ENCODE measurements around the gene CMC1. TPM values are rescaled to one million over a fixed set of nuclear protein-coding genes. Genes with fewer than 3 reads are reported as not detected.
A peak's percentile ranks its signal among the peaks of the same experiment; 100 is the strongest.

The CMC1 gene
- total RNA-seq, 2 donors from 2014 or later: 3.3 to 5.6 TPM

DNA sequence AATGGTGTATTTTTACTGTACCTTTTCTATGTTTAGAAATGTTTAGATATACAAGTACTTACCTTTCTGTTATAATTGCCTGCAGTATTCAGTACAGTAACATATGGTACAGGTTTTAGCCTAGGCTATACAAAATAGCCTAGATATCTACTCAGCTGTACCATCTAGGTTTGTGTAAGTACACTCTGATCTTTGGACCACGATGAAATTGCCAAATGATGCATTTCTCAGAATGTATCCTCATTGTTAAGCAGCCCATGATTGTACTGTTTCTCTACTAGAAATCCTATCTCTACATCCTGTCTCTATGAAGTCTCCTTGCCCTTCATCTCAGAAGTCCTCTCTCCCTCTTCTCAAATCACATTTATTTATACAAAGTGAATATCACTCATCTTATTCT is 74.3 kb downstream of the CMC1 start:
- DNase-seq (ENCODE audit: low spot score): no peak
- H3K27ac ChIP-seq: no peak overlapping the region
- no peak overlapping the region for H3K4me3 ChIP-seq
- no peak for TF ChIP-seq CTCF (IDR thresholded peaks at IDR 0.05)
- no peaks in the 10 kb centered on the region for H3K27me3 ChIP-seq (replicated peaks; ENCODE audit: insufficient read depth)
- no peak for ATAC-seq (ENCODE audit: insufficient number of reproducible peaks, low FRiP score, low read depth)
- no peaks in the 10 kb centered on the region for H3K9me3 ChIP-seq
- no peaks in the 10 kb centered on the region for H3K36me3 ChIP-seq
- no peaks in the 10 kb centered on the region for H3K4me1 ChIP-seq (ENCODE audit: control insufficient read depth in 1 of 2, low read depth in 2 of 2)

- no peak for TF ChIP-seq CTCF (IDR thresholded peaks at IDR 0.05)
- Histone ChIP-seq H3K4me1 (ENCODE audit: control insufficient read depth in 1 of 2, low read depth in 2 of 2) (no peaks in the 10 kb centered on the region), H3K36me3 (no peaks in the 10 kb centered on the region), H3K4me3 (no peak overlapping the region), H3K27me3 (replicated peaks; ENCODE audit: insufficient read depth) (no peaks in the 10 kb centered on the region), H3K9me3 (no peaks in the 10 kb centered on the region), H3K27ac (no peak overlapping the region)
- ATAC-seq (ENCODE audit: insufficient number of reproducible peaks, low FRiP score, low read depth): no peak
- no peak for DNase-seq (ENCODE audit: low spot score)
Observed at GRCh38 chr3:28316226-28316625, 74.8 kb downstream of the CMC1 start.

GRCh38 chr3:28317438-28318022 is 76.1 kb downstream of the CMC1 start:
- Histone ChIP-seq H3K9me3 (no peaks in the 10 kb centered on the region), H3K4me3 (no peak overlapping the region), H3K27ac (no peak overlapping the region), H3K36me3 (no peaks in the 10 kb centered on the region), H3K4me1 (ENCODE audit: control insufficient read depth in 1 of 2, low read depth in 2 of 2) (no peaks in the 10 kb centered on the region), H3K27me3 (replicated peaks; ENCODE audit: insufficient read depth) (no peaks in the 10 kb centered on the region)
- ATAC-seq (ENCODE audit: insufficient number of reproducible peaks, low FRiP score, low read depth) (no peak), DNase-seq (ENCODE audit: low spot score) (no peak)
- peak; percentile 33 for TF ChIP-seq CTCF (IDR thresholded peaks at IDR 0.05)

DNA sequence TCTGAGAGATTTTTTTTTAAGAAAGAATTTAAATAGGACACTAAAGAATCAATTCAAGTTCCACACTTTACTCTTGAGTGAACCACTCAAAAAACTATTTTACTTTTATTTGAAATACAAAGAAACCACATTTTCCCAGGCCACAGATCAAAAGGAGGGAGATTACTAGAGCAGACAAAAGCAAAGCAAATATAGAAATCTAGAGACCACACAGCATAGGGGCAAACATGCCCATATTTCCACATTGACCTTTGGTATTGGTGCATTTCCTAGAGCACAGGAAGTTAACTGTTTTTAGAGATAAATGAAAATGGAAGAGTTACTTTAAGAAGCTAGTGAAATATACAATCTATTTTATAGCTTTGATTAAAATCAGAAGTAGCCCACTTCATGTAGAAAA is 79.6 kb downstream of the CMC1 start:
- TF ChIP-seq CTCF (IDR thresholded peaks at IDR 0.05): no peak
- no peaks in the 10 kb centered on the region for H3K36me3 ChIP-seq
- no peaks in the 10 kb centered on the region for H3K9me3 ChIP-seq
- DNase-seq (ENCODE audit: low spot score) (no peak), ATAC-seq (ENCODE audit: insufficient number of reproducible peaks, low FRiP score, low read depth) (no peak)
- H3K27ac ChIP-seq: no peak overlapping the region
- no peak overlapping the region for H3K4me3 ChIP-seq
- no peaks in the 10 kb centered on the region for H3K27me3 ChIP-seq (replicated peaks; ENCODE audit: insufficient read depth)
- no peaks in the 10 kb centered on the region for H3K4me1 ChIP-seq (ENCODE audit: control insufficient read depth in 1 of 2, low read depth in 2 of 2)

GRCh38 chr3:28322464-28322863 is 81.0 kb downstream of the CMC1 start:
- DNase-seq (ENCODE audit: low spot score) (no peak), ATAC-seq (ENCODE audit: insufficient number of reproducible peaks, low FRiP score, low read depth) (no peak)
- H3K27me3 ChIP-seq (replicated peaks; ENCODE audit: insufficient read depth): no peaks in the 10 kb centered on the region
- no peak overlapping the region for H3K27ac ChIP-seq
- no peaks in the 10 kb centered on the region for H3K36me3 ChIP-seq
- no peak for TF ChIP-seq CTCF (IDR thresholded peaks at IDR 0.05)
- no peak overlapping the region for H3K4me3 ChIP-seq
- no peaks in the 10 kb centered on the region for H3K9me3 ChIP-seq
- peaks cover 0 to 6% of the 10 kb centered on the region in 2 donors for H3K4me1 ChIP-seq (ENCODE audit: control insufficient read depth in 1 of 2, low read depth in 2 of 2)

Measured in thoracic aorta (tissue), 2 donors.